PC-3 (cell line): ENCODE measurements around the gene EXD3. TPM values are rescaled to one million over a fixed set of nuclear protein-coding genes. Genes with fewer than 3 reads are reported as not detected.

Experiments used
- ATAC-seq: fragments of 200-7000 bp; cut with Tn5 transposase; 2 replicates; pipeline ENCODE4 v1.9.1; 2020; ENCODE audit warnings: mild to moderate bottlenecking, moderate library complexity
- BruUV-seq: library from RNA; stranded (reverse); fragments of 400-500 nt; replicated peaks from 2 replicates; lab custom pipeline; 2021; lab: Mats Ljungman, UMichigan
- CTCF ChIA-PET: fragments of 300-600 bp; sonication (Branson Sonifier 250); formaldehyde crosslinking; loops from one replicate; lab custom pipeline; 2022; ENCODE audit warnings: antibody characterized with exemption; lab: Charles Lee
- POLR2A ChIA-PET: fragments of 300-600 bp; sonication (Branson Sonifier 250); formaldehyde crosslinking; loops from one replicate; lab custom pipeline; 2022; ENCODE audit warnings: antibody characterized with exemption; ENCODE audit not compliant: unreplicated experiment; lab: Charles Lee
- DNase-seq: peaks from one replicate; pipeline ENCODE4 v3.0.0-alpha.2; 2015
- H2AFZ ChIP-seq: fragments of 300-600 bp; sonication (generic); 2 replicates; pipeline ENCODE4 v1.6.0; 2016; ENCODE audit warnings: antibody characterized with exemption, low read length
- H3F3A ChIP-seq: fragments of 300-600 bp; sonication (generic); one replicate; pipeline ENCODE4 v1.6.0; 2017; ENCODE audit warnings: antibody characterized with exemption, low read length, control low read depth, mild to moderate bottlenecking; ENCODE audit not compliant: unreplicated experiment
- H3K27ac ChIP-seq: fragments of 300-600 bp; sonication (generic); 2 replicates; pipeline ENCODE4 v1.5.1; 2016; ENCODE audit warnings: mild to moderate bottlenecking, low read length
- H3K27me3 ChIP-seq: fragments of 300-600 bp; sonication (generic); 2 replicates; pipeline ENCODE4 v1.6.1; 2016; ENCODE audit warnings: low read length, mixed read lengths
- H3K36me3 ChIP-seq: fragments of 300-600 bp; sonication (generic); 2 replicates; pipeline ENCODE4 v1.6.1; 2016; ENCODE audit warnings: low read depth, mixed run types, low read length, mixed read lengths
- H3K4me1 ChIP-seq: fragments of 300-600 bp; sonication (generic); 2 replicates; pipeline ENCODE4 v1.5.1; 2016; ENCODE audit warnings: low read length; ENCODE audit not compliant: insufficient read depth
- H3K4me2 ChIP-seq: fragments of 300-600 bp; sonication (generic); 2 replicates; pipeline ENCODE4 v1.6.0; 2016; ENCODE audit warnings: low read length
- H3K4me3 ChIP-seq: fragments of 300-600 bp; sonication (generic); 2 replicates; pipeline ENCODE4 v1.5.1; 2016; ENCODE audit warnings: mild to moderate bottlenecking, low read length, mixed read lengths
- H3K79me2 ChIP-seq: fragments of 300-600 bp; sonication (generic); 2 replicates; pipeline ENCODE4 v1.6.1; 2017; ENCODE audit warnings: low read length, mixed read lengths
- H3K9ac ChIP-seq: fragments of 300-600 bp; sonication (generic); 2 replicates; pipeline ENCODE4 v1.6.0; 2016; ENCODE audit warnings: mild to moderate bottlenecking, low read length
- H3K9me2 ChIP-seq: fragments of 300-600 bp; sonication (generic); replicated peaks from 2 replicates; pipeline ENCODE4 v1.6.1; 2016; ENCODE audit warnings: mixed run types, low read length, mixed read lengths
- H3K9me3 ChIP-seq: fragments of 300-600 bp; sonication (generic); 2 replicates; pipeline ENCODE4 v1.6.1; 2016; ENCODE audit warnings: low read length, mixed read lengths
- H4K20me1 ChIP-seq: fragments of 300-600 bp; sonication (generic); 2 replicates; pipeline ENCODE4 v1.6.1; 2016; ENCODE audit warnings: low read length, mixed read lengths
- EZH2 ChIP-seq: fragments of 300-600 bp; sonication (generic); IDR thresholded peaks from one replicate; pipeline ENCODE4 v1.6.1; 2017; ENCODE audit warnings: antibody characterized with exemption, mild to moderate bottlenecking, low read length; ENCODE audit not compliant: unreplicated experiment
- EZH2phosphoT487 ChIP-seq: fragments of 300-600 bp; sonication (generic); IDR thresholded peaks from 2 replicates; pipeline ENCODE4 v1.6.1; 2018; ENCODE audit warnings: mild to moderate bottlenecking, antibody characterized with exemption, low read length, borderline replicate concordance
- intact Hi-C: fragments of 100-400 bp; cut with micrococcal nuclease; formaldehyde crosslinking; loops from 2 replicates; pipeline ENCODE4 v1.9.0; 2023
- total RNA-seq: library from RNA; depleted of rRNA; stranded (reverse); fragments of >200 nt; gene quantifications from 2 replicates; pipeline ENCODE4 v1.2.3, GENCODE V29; 2014
- TF ChIP-seq, protein P1 (sequence below): fragments of 300-600 bp; sonication (generic); conservative IDR thresholded peaks from 2 replicates; pipeline ENCODE4 v1.5.1; 2017; ENCODE audit warnings: antibody characterized with exemption, low read depth, mild to moderate bottlenecking, low read length

EXD3 gene
- total RNA-seq, 1 experiment from 2014 or later, result 1.9 TPM

DNA sequence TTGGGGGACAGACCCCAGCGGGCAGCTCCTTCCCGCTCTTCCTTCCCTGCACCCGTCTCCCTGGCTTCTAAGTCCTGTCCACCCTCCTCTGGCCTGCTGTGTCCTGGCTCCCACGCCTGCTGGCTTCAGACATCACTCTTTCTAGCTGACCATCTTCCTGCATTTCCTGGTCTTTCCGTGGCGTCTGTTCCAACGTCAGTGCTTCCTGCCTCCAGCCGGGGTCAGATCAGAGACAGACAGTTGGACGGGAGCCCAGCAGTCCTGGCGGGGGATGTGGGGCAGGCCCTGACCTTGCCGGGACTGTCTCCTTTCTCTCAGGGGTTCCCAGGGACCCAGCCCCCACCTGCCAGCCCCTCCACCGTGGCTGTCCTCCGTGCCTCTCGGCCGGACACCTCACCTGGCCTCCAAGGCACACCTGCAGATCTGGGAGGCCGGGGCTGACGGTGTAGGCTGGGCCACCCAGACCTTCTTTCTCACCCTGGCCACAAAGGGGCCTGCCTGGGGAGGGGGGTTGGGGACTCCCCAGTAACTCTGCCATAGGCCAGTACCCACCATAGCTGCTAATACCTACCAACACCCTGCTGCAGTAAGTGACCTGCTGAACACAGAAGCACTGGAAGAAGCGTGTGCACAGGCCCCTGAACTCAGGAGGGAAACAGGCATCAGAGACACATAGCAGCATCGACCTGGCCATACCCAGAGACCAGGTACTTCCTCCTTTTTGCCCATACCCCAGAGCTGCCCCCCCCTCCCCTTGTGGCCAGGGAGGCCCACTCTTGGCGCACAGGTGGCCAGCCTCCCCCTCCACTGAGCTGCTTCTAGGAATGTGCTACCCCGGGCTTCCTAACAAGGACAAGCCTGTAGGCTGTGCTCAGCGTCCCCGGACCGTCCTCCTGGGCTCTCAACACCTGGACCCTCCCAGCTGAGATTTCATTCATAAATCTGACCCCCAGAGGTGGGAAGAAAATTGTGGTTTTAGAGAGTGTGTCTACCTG is 126.0 kb downstream of the EXD3 start:
- no peak for DNase-seq
- Histone ChIP-seq H3K9me2 (no peaks in the 10 kb centered on the region), H3F3A (no peaks in the 10 kb centered on the region), H4K20me1 (peaks cover 10% of the 10 kb centered on the region), H3K4me3 (no peak overlapping the region), H2AFZ (no peak overlapping the region), H3K4me1 (peaks cover 7% of the 10 kb centered on the region; the same call in 1 of the 2 replicates), H3K36me3 (no peaks in the 10 kb centered on the region), H3K27me3 (no peaks in the 10 kb centered on the region), H3K9me3 (no peaks in the 10 kb centered on the region), H3K4me2 (no peak overlapping the region), H3K79me2 (peaks cover 15% of the 10 kb centered on the region), H3K9ac (no peak overlapping the region), H3K27ac (no peak overlapping the region)
- intact Hi-C loops, result no loop called here
- TF ChIP-seq, protein P1, sequence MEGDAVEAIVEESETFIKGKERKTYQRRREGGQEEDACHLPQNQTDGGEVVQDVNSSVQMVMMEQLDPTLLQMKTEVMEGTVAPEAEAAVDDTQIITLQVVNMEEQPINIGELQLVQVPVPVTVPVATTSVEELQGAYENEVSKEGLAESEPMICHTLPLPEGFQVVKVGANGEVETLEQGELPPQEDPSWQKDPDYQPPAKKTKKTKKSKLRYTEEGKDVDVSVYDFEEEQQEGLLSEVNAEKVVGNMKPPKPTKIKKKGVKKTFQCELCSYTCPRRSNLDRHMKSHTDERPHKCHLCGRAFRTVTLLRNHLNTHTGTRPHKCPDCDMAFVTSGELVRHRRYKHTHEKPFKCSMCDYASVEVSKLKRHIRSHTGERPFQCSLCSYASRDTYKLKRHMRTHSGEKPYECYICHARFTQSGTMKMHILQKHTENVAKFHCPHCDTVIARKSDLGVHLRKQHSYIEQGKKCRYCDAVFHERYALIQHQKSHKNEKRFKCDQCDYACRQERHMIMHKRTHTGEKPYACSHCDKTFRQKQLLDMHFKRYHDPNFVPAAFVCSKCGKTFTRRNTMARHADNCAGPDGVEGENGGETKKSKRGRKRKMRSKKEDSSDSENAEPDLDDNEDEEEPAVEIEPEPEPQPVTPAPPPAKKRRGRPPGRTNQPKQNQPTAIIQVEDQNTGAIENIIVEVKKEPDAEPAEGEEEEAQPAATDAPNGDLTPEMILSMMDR, result no peak
- TF ChIP-seq EZH2phosphoT487, result no peak
- TF ChIP-seq EZH2, result no peak
- no peak for ATAC-seq
- ChIA-PET CTCF (no interaction called here), POLR2A (no interaction called here)
- no TSS peak for BruUV-seq

DNA sequence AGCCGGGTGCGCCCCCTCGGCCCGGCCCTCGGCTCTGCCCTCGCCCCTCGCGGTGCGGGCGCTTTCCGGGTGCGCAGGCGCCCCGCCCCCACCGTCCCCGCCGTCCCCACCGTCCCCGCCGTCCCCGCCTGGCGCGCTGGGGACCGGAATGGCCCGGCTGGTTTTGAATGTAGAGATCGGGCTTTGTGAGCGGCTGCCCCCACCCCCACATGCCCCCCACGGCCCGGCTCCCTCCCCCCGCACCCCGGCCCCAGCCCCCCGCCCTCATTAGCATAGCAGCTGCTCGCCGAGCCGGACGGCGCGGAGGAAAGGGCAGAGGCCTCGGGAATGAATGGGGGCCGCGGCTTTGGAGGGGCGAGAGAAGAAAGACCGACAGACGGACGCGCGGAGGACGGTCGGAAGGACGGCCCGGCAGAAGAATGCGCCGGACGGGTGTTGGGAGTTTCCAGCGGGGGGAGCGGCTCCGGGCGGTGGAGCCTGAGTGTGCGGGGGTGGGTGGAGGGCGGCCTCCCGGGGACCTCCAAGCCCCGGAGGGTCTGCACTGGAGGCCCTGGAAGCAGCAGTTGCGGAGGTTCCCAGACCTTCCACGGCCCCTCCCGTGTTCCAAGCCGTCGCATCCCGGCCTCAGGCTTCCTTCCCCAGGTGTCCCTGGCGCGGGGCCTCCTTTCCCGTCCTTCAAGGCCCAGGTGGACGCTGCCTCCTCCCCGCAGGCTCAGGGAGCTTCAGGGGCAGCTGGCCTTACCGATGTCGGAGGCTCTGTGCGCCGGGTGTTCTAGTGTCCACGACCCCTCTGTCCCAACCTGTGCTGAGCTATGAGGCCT is 126.9 kb downstream of the EXD3 start:
- Histone ChIP-seq H3K4me3 (no peak overlapping the region), H3F3A (no peaks in the 10 kb centered on the region), H3K9me2 (no peaks in the 10 kb centered on the region), H3K9ac (no peak overlapping the region), H3K4me2 (no peak overlapping the region), H4K20me1 (peaks cover 10% of the 10 kb centered on the region), H3K27me3 (no peaks in the 10 kb centered on the region), H3K9me3 (no peaks in the 10 kb centered on the region), H3K4me1 (peaks cover 7% of the 10 kb centered on the region; the same call in 1 of the 2 replicates), H2AFZ (no peak overlapping the region), H3K79me2 (peaks cover 15% of the 10 kb centered on the region), H3K36me3 (no peaks in the 10 kb centered on the region), H3K27ac (no peak overlapping the region)
- no peak for DNase-seq
- TF ChIP-seq EZH2, result no peak
- no peak for TF ChIP-seq EZH2phosphoT487
- TF ChIP-seq, protein P1, result no peak
- no peak for ATAC-seq
- intact Hi-C loops, result no loop called here
- ChIA-PET POLR2A (no interaction called here), CTCF (no interaction called here)
- no TSS peak for BruUV-seq
